KMS-11 (cell line): Measurements from ENCODE around the gene KIF16B.

Experiments
- H2AFZ ChIP-seq: fragments of 200-600 bp; sonication (generic); 2 replicates; pipeline ENCODE4 v1.6.1; 2016; ENCODE audit warnings: antibody characterized with exemption, mixed run types, low read depth
- H3K27ac ChIP-seq: fragments of 200-600 bp; sonication (generic); 2 replicates; pipeline ENCODE4 v1.6.1; 2016; ENCODE audit warnings: mild to moderate bottlenecking, mixed run types
- H3K27me3 ChIP-seq: fragments of 200-600 bp; sonication (generic); 2 replicates; pipeline ENCODE4 v1.6.1; 2017; ENCODE audit warnings: mild to moderate bottlenecking, low read depth, mixed run types, moderate library complexity; ENCODE audit not compliant: insufficient read depth
- H3K36me3 ChIP-seq: fragments of 200-600 bp; sonication (generic); 2 replicates; pipeline ENCODE4 v1.6.1; 2017; ENCODE audit warnings: mild to moderate bottlenecking, mixed run types; ENCODE audit not compliant: insufficient read depth
- H3K4me1 ChIP-seq: fragments of 200-600 bp; sonication (generic); 2 replicates; pipeline ENCODE4 v1.6.1; 2016; ENCODE audit warnings: mild to moderate bottlenecking, low read depth, mixed run types; ENCODE audit not compliant: poor library complexity, severe bottlenecking
- H3K4me2 ChIP-seq: fragments of 200-600 bp; sonication (generic); 2 replicates; pipeline ENCODE4 v1.7.0; 2016; ENCODE audit warnings: mild to moderate bottlenecking, mixed run types
- H3K4me3 ChIP-seq: fragments of 200-600 bp; sonication (generic); IDR thresholded peaks from 2 replicates; pipeline ENCODE4 v1.6.1; 2017; ENCODE audit warnings: low read depth, low read length, mixed read lengths; ENCODE audit not compliant: insufficient read depth
- H3K79me2 ChIP-seq: fragments of 200-600 bp; sonication (generic); 2 replicates; pipeline ENCODE4 v1.6.1; 2016; ENCODE audit warnings: low read depth, mixed run types; ENCODE audit not compliant: insufficient read depth
- H3K9ac ChIP-seq: fragments of 200-600 bp; sonication (generic); 2 replicates; pipeline ENCODE4 v1.6.1; 2016; ENCODE audit warnings: mild to moderate bottlenecking, mixed run types
- H4K20me1 ChIP-seq: fragments of 200-600 bp; sonication (generic); 2 replicates; pipeline ENCODE4 v1.6.1; 2016; ENCODE audit warnings: mild to moderate bottlenecking, mixed run types; ENCODE audit not compliant: insufficient read depth
- CTCF ChIP-seq: fragments of 200-600 bp; sonication (generic); conservative IDR thresholded peaks from 2 replicates; pipeline ENCODE4 v1.6.1; 2017; ENCODE audit warnings: low read depth, mild to moderate bottlenecking, antibody characterized with exemption, low read length, moderate library complexity, mixed read lengths

KIF16B gene

GRCh38 chr20:16619953-16620352 is 46.7 kb upstream of the KIF16B start:
- Histone ChIP-seq H3K4me3 (no peak overlapping the region), H3K4me2 (no peak overlapping the region), H3K27me3 (no peaks in the 10 kb centered on the region), H3K27ac (no peak overlapping the region), H3K4me1 (no peaks in the 10 kb centered on the region), H4K20me1 (no peaks in the 10 kb centered on the region), H2AFZ (no peak overlapping the region), H3K9ac (no peak overlapping the region), H3K36me3 (no peaks in the 10 kb centered on the region), H3K79me2 (no peaks in the 10 kb centered on the region)
- no peak for TF ChIP-seq CTCF

GRCh38 chr20:16617056-16617455 is 43.8 kb upstream of the KIF16B start:
- TF ChIP-seq CTCF = no peak
- Histone ChIP-seq H3K79me2 (no peaks in the 10 kb centered on the region), H2AFZ (no peak overlapping the region), H3K27ac (no peak overlapping the region), H3K36me3 (no peaks in the 10 kb centered on the region), H3K4me2 (no peak overlapping the region), H4K20me1 (no peaks in the 10 kb centered on the region), H3K9ac (no peak overlapping the region), H3K27me3 (no peaks in the 10 kb centered on the region), H3K4me1 (no peaks in the 10 kb centered on the region), H3K4me3 (no peak overlapping the region)

GRCh38 chr20:16616317-16616716 is 43.1 kb upstream of the KIF16B start:
- TF ChIP-seq CTCF = no peak
- Histone ChIP-seq H3K9ac (no peak overlapping the region), H3K4me1 (no peaks in the 10 kb centered on the region), H2AFZ (no peak overlapping the region), H3K4me2 (no peak overlapping the region), H3K27ac (no peak overlapping the region), H3K36me3 (no peaks in the 10 kb centered on the region), H3K4me3 (no peak overlapping the region), H3K27me3 (no peaks in the 10 kb centered on the region), H3K79me2 (no peaks in the 10 kb centered on the region), H4K20me1 (no peaks in the 10 kb centered on the region)

- Histone ChIP-seq H3K36me3 (no peaks in the 10 kb centered on the region), H3K9ac (no peak overlapping the region), H3K27me3 (no peaks in the 10 kb centered on the region), H3K4me3 (no peak overlapping the region), H3K79me2 (no peaks in the 10 kb centered on the region), H3K4me1 (no peaks in the 10 kb centered on the region), H3K4me2 (no peak overlapping the region), H2AFZ (no peak overlapping the region), H4K20me1 (no peaks in the 10 kb centered on the region), H3K27ac (no peak overlapping the region)
- no peak for TF ChIP-seq CTCF
Measured at GRCh38 chr20:16615199-16615598, 42.0 kb upstream of the KIF16B start.

GRCh38 chr20:16613954-16614353 is 40.7 kb upstream of the KIF16B start:
- no peak overlapping the region for H3K4me3 ChIP-seq
- H3K27ac ChIP-seq = no peak overlapping the region
- H2AFZ ChIP-seq = no peak overlapping the region
- no peaks in the 10 kb centered on the region for H3K79me2 ChIP-seq
- no peak for TF ChIP-seq CTCF
- no peaks in the 10 kb centered on the region for H4K20me1 ChIP-seq
- H3K9ac ChIP-seq = no peak overlapping the region
- no peaks in the 10 kb centered on the region for H3K4me1 ChIP-seq
- no peaks in the 10 kb centered on the region for H3K27me3 ChIP-seq
- no peak overlapping the region for H3K4me2 ChIP-seq
- no peaks in the 10 kb centered on the region for H3K36me3 ChIP-seq
